ENCODE results near the gene NDFIP1.
"Not testable (repeated sequence)": the region's sequence is repeated elsewhere in the genome, so short reads cannot be mapped to it uniquely, and the experiment has no call there.

NDFIP1 gene

GRCh38 chr5:142159354-142159753 is 50.8 kb downstream of the NDFIP1 start:
- no peak for DNase-seq

GRCh38 chr5:142164315-142164714 is 55.7 kb downstream of the NDFIP1 start:
- DNase-seq, result no peak

GRCh38 chr5:142166754-142167153 is 58.2 kb downstream of the NDFIP1 start:
- DNase-seq, result no peak

GRCh38 chr5:142167458-142167857 is 58.9 kb downstream of the NDFIP1 start:
- no peak for DNase-seq

GRCh38 chr5:142168365-142168764 is 59.8 kb downstream of the NDFIP1 start:
- DNase-seq, result no peak

- DNase-seq, result no peak
Observed at GRCh38 chr5:142170254-142170953, 61.8 kb downstream of the NDFIP1 start.

GRCh38 chr5:142171270-142171669 is 62.7 kb downstream of the NDFIP1 start:
- no peak for DNase-seq

- no peak for DNase-seq
Observed at GRCh38 chr5:142175039-142175438, 66.5 kb downstream of the NDFIP1 start.

GRCh38 chr5:142175461-142176142 is 67.0 kb downstream of the NDFIP1 start:
- no peak for DNase-seq

- DNase-seq, result no peak
Observed at GRCh38 chr5:142176255-142176654, 67.7 kb downstream of the NDFIP1 start.

- DNase-seq, result no peak
Observed at GRCh38 chr5:142178651-142179050, 70.1 kb downstream of the NDFIP1 start.

GRCh38 chr5:142179776-142180387 is 71.3 kb downstream of the NDFIP1 start:
- DNase-seq, result no peak

- no peak for DNase-seq
Observed at GRCh38 chr5:142181096-142181495, 72.5 kb downstream of the NDFIP1 start.

GRCh38 chr5:142181547-142182163 is 73.1 kb downstream of the NDFIP1 start:
- DNase-seq, result no peak

GRCh38 chr5:142182840-142183239 is 74.3 kb downstream of the NDFIP1 start:
- no peak for DNase-seq

- DNase-seq, result no peak
Observed at GRCh38 chr5:142183561-142183960, 75.0 kb downstream of the NDFIP1 start.

GRCh38 chr5:142184988-142185387 is 76.4 kb downstream of the NDFIP1 start:
- DNase-seq, result no peak

- no peak for DNase-seq
Observed at GRCh38 chr5:142186514-142186856, 77.9 kb downstream of the NDFIP1 start.

GRCh38 chr5:142186857-142187594 is 78.4 kb downstream of the NDFIP1 start:
- DNase-seq, result no peak

GRCh38 chr5:142188691-142189090 is 80.1 kb downstream of the NDFIP1 start:
- DNase-seq, result not testable (repeated sequence)

GRCh38 chr5:142189813-142190212 is 81.2 kb downstream of the NDFIP1 start:
- DNase-seq, result no peak

GRCh38 chr5:142191776-142192175 is 83.2 kb downstream of the NDFIP1 start:
- no peak for DNase-seq

All from DMS79 treated with DMSO at 0.1 percent for 48 hours (cell line).